Adipocyte (in vitro differentiated cells): ENCODE measurements around the gene FAM81A.

Experiments used
- DNase-seq: peaks from one replicate; pipeline ENCODE4 v3.0.0-alpha.2; 2015; ENCODE audit warnings: low read depth
- H3K27me3 ChIP-seq: replicated peaks from 2 replicates; pipeline ENCODE4 v1.7.0; 2013; ENCODE audit warnings: mild to moderate bottlenecking, low read length, moderate library complexity; ENCODE audit not compliant: control insufficient read depth, insufficient read depth
- H3K36me3 ChIP-seq: 2 replicates; pipeline ENCODE4 v1.7.0; 2013; ENCODE audit warnings: low read length, mild to moderate bottlenecking, moderate library complexity; ENCODE audit not compliant: control insufficient read depth, insufficient read depth, severe bottlenecking
- H3K4me1 ChIP-seq: 2 replicates; pipeline ENCODE4 v1.7.0; 2013; ENCODE audit warnings: mild to moderate bottlenecking, low read length, moderate library complexity; ENCODE audit not compliant: control insufficient read depth, insufficient read depth
- H3K4me3 ChIP-seq: 2 replicates; pipeline ENCODE4 v1.7.0; 2013; ENCODE audit warnings: mild to moderate bottlenecking, low read length, moderate library complexity
- H3K9ac ChIP-seq: 2 replicates; pipeline ENCODE4 v1.7.0; 2013; ENCODE audit warnings: mild to moderate bottlenecking, low read length, moderate library complexity
- H3K9me3 ChIP-seq: 2 replicates; pipeline ENCODE4 v1.7.0; 2013; ENCODE audit warnings: mild to moderate bottlenecking, low read length, moderate library complexity; ENCODE audit not compliant: control insufficient read depth

FAM81A gene

DNA sequence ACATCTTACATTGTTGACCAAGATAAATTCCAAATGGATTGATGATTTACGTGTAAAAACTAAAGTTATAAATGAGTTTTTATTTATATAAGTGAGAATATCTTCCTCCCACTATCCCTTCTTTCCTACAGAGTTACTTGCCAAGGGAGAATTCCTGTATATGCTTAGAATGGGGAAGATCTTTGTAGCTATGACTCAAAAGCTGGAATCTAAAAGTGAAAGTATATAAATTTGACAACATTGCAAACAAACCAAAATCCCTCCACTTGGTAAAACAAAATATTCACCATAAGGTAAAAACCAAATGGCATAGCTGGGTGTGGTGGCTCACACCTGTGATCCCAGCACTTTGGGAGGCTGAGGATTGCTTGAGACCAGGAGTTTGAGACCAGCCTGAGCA is 120.9 kb downstream of the FAM81A start:
- Histone ChIP-seq H3K9me3 (no peaks in the 10 kb centered on the region), H3K36me3 (no peaks in the 10 kb centered on the region), H3K4me3 (no peak overlapping the region), H3K9ac (no peak overlapping the region), H3K27me3 (peaks cover 1% of the 10 kb centered on the region), H3K4me1 (peaks cover 9% of the 10 kb centered on the region)
- DNase-seq, result peak; percentile 27

DNA sequence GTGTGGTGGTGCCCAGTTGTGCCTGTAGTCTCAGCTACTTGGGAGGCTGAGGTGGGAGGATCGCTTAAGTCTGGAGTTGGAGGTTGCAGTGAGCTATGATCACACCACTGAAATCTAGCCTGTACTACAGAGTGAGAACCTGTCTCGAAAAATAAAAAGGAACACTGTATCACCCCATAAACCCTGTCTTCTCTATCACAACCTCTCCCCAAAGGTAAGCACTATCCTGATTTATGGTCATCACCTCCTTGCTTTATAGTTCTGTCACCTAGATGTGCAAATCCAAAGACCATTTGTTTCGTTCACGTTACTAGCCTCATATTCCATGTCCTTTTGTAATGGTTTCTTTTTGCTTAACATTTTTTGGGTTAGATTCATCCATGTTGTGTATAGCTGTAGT is 123.6 kb downstream of the FAM81A start:
- Histone ChIP-seq H3K36me3 (no peaks in the 10 kb centered on the region), H3K4me3 (no peak overlapping the region), H3K27me3 (peaks cover 3% of the 10 kb centered on the region), H3K4me1 (peaks cover 6% of the 10 kb centered on the region), H3K9ac (no peak overlapping the region), H3K9me3 (peaks cover 7% of the 10 kb centered on the region)
- no peak for DNase-seq

DNA sequence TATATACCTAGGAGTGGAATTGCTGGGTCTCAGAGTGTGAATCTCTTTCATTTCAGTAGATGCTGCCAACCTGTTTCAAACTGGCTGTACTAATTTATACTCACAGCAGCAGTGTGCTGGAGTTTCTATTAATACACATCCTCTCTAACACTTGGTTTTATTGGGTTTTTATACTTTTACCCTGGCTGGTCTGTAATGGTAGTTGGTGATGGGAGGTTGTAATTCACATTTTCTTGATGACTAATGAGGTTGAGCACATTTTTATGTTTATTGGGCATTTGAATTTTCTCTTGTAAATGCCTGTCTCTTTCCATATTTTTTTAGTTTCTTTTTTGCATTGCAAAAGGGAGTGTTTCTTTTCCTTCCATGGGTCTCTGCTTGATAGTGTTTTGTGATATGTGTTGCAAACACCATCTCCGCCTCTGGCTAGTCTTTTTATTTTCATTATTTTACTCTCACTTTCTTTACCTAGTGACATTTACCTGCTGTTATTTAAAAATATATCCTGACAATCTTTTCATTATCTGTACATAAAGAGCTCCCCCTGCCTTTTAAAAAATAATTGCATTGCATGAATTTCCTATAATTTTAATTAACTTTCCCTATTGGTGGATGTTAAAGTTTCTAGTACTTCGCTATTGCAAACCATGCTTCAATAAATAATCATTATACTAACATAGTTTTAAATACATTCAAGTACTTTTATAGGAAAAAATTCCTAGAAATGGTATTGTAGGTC is 124.6 kb downstream of the FAM81A start:
- Histone ChIP-seq H3K27me3 (peaks cover 3% of the 10 kb centered on the region), H3K9ac (no peak overlapping the region), H3K4me1 (peaks cover 6% of the 10 kb centered on the region), H3K9me3 (peaks cover 7% of the 10 kb centered on the region), H3K36me3 (no peaks in the 10 kb centered on the region), H3K4me3 (no peak overlapping the region)
- peak; percentile 20 for DNase-seq

DNA sequence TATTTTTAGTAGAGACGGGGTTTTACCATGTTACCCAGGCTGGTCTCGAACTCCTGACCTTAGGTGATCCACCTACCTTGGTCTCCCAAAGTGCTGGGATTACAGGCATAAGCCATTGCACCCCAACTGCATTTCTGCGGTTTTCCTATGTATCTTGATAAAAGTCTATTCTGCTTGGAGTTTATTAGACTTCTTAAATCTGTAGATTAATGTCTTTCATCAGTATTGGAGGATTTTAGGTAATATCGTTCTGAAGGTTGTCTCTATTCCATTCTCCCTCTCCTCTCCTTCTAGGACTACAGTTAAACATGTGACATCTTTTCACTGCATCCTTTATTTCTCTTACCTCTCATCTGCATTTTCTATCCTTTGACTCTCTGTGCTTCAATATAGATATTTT is 127.3 kb downstream of the FAM81A start:
- no peak overlapping the region for H3K4me3 ChIP-seq
- no peak for DNase-seq
- no peaks in the 10 kb centered on the region for H3K36me3 ChIP-seq
- no peaks in the 10 kb centered on the region for H3K4me1 ChIP-seq
- peaks cover 7% of the 10 kb centered on the region for H3K9me3 ChIP-seq
- no peak overlapping the region for H3K9ac ChIP-seq
- peaks cover 3% of the 10 kb centered on the region for H3K27me3 ChIP-seq

DNA sequence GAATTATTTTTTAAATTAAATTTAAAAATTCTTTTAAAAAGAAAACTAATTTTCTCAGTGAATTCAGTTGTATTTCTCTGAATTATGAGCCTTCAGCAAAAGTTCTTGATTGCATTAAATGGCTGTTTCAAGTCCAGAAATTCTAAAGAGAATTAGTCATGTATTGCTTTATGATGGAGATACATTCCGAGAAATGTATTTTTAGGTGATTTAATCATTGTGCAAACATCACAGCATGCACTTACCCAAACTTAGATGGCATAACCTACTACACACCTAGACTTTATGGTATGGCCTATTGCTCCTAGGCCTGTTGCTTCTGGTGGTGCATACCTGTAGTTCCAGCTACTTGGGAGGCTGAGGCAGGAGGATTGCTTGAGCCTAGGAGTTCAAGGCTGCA is 129.3 kb downstream of the FAM81A start:
- no peak overlapping the region for H3K4me3 ChIP-seq
- no peak overlapping the region for H3K9ac ChIP-seq
- H3K4me1 ChIP-seq, result no peaks in the 10 kb centered on the region
- peaks cover 3% of the 10 kb centered on the region for H3K27me3 ChIP-seq
- H3K36me3 ChIP-seq, result no peaks in the 10 kb centered on the region
- DNase-seq, result peak; percentile 28
- peaks cover 7% of the 10 kb centered on the region for H3K9me3 ChIP-seq

DNA sequence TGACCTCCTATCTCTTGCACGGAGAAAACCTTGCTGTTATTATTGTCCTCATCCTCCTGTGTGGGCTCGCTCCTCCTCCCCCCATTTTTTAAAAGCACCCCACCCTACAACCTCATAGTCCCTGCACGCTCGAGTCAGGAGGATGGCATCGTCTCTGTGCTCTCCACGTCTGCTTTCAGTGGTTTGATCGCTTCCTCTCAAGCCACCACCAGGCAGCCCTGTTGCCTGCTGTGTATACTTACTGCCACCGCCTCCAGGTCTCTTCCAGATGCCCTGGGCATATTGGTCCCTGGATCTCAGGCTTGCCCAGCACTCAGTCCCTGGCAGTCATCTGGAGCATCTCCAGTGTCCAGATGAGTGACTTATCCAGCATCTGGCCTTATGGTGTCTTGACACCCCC is 131.5 kb downstream of the FAM81A start:
- Histone ChIP-seq H3K4me3 (no peak overlapping the region), H3K27me3 (no peaks in the 10 kb centered on the region), H3K9me3 (peaks cover 7% of the 10 kb centered on the region), H3K4me1 (no peaks in the 10 kb centered on the region), H3K9ac (no peak overlapping the region), H3K36me3 (no peaks in the 10 kb centered on the region)
- DNase-seq, result no peak

DNA sequence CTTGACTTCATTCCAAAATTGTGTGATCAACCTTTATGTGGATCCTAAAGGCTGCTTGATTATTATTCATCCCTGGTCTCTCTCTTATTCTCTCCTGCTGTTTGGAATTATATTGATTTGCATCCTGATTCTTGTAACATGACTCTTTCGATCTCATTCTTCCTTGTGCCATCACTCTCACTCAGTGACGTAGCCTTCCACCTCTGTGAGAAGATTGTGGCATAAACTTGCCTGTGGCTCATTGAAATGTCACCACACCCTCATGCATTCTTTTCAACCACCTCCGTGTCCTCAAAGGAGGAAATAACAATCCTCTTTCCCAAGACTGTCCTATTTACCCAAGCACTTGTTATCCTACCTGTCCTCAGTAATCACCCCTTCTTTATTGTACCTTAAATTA is 132.3 kb downstream of the FAM81A start:
- no peaks in the 10 kb centered on the region for H3K36me3 ChIP-seq
- peaks cover 4% of the 10 kb centered on the region for H3K9me3 ChIP-seq
- no peak for DNase-seq
- no peak overlapping the region for H3K9ac ChIP-seq
- H3K4me3 ChIP-seq, result no peak overlapping the region
- H3K27me3 ChIP-seq, result no peaks in the 10 kb centered on the region
- no peaks in the 10 kb centered on the region for H3K4me1 ChIP-seq

DNA sequence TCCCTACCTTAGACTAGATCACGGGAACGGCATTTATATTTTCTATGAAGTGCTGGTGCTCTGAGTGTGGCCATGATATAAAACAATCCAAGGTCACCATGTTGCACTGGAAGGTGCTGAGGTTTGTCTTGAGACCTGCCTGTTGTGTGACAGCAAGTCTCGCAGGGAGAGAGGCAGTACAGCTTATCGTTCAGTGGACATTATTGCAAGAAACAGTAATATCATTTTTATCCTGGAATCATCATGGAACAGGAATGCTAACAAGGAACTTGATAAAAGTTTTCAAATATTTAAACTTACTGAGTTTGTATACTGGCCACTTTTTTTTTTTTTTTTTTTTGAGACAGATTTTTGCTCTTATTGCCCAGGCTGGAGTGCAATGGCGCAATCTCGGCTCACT is 133.6 kb downstream of the FAM81A start:
- H3K4me3 ChIP-seq, result no peak overlapping the region
- no peaks in the 10 kb centered on the region for H3K27me3 ChIP-seq
- H3K9ac ChIP-seq, result no peak overlapping the region
- H3K9me3 ChIP-seq, result no peaks in the 10 kb centered on the region
- no peaks in the 10 kb centered on the region for H3K36me3 ChIP-seq
- no peaks in the 10 kb centered on the region for H3K4me1 ChIP-seq
- DNase-seq, result no peak
